CD4-positive, alpha-beta memory T cell (primary cell): ENCODE measurements around the gene CSTF2T. TPM values are rescaled to one million over a fixed set of nuclear protein-coding genes. Genes with fewer than 3 reads are reported as not detected.

Experiments
- CTCF ChIA-PET: fragments of 350-600 bp; sonication (Branson Sonifier 250); formaldehyde crosslinking; loops from one replicate; lab custom pipeline; 2021; ENCODE audit warnings: inconsistent platforms; ENCODE audit not compliant: partially characterized antibody; lab: Charles Lee
- POLR2A ChIA-PET: fragments of 350-600 bp; sonication (Branson Sonifier 250); formaldehyde crosslinking; loops from one replicate; lab custom pipeline; 2021; ENCODE audit not compliant: partially characterized antibody; lab: Charles Lee
- DNase-seq, 5 donors: peaks; one replicate each; pipeline versions ENCODE4 v3.0.0 to v3.0.0-alpha.2; 2020 to 2022; ENCODE audit warnings: mixed read lengths in 1 of 5
- H3K27ac ChIP-seq: one replicate; pipeline ENCODE4 v1.7.0; 2013; ENCODE audit warnings: low read depth, low read length
- H3K27me3 ChIP-seq: 2 replicates; pipeline ENCODE4 v1.7.0; 2013; ENCODE audit warnings: mild to moderate bottlenecking, low read length, moderate library complexity; ENCODE audit not compliant: insufficient read depth
- H3K36me3 ChIP-seq: 2 replicates; pipeline ENCODE4 v1.7.0; 2013; ENCODE audit warnings: mild to moderate bottlenecking, low read length, moderate library complexity; ENCODE audit not compliant: insufficient read depth
- H3K4me1 ChIP-seq: 2 replicates; pipeline ENCODE4 v1.7.0; 2013; ENCODE audit warnings: mild to moderate bottlenecking, low read length, moderate library complexity; ENCODE audit not compliant: insufficient read depth
- H3K4me3 ChIP-seq, 2 donors: one replicate each; pipeline ENCODE4 v1.7.0; 2013; ENCODE audit warnings: low read length in 2 of 2, mild to moderate bottlenecking in 1 of 2
- H3K9me3 ChIP-seq, 2 donors: one replicate each; pipeline ENCODE4 v1.7.0; 2013; ENCODE audit warnings: low read length in 2 of 2, control low read depth in 1 of 2; ENCODE audit not compliant: control insufficient read depth in 1 of 2
- H3K27ac Mint-ChIP-seq, 7 donors: one replicate each; pipeline ENCODE4 v1.8.0; 2020 to 2021; ENCODE audit warnings: mixed read lengths in 7 of 7, mild to moderate bottlenecking in 6 of 7, inconsistent platforms in 3 of 7, moderate library complexity in 3 of 7
- H3K27me3 Mint-ChIP-seq, 2 donors: one replicate each; pipeline ENCODE4 v1.8.0; 2020 to 2021; ENCODE audit warnings: mixed read lengths in 2 of 2
- H3K36me3 Mint-ChIP-seq, 2 donors: one replicate each; pipeline ENCODE4 v1.8.0; 2020 to 2021; ENCODE audit warnings: mixed read lengths in 2 of 2, inconsistent platforms in 1 of 2, mild to moderate bottlenecking in 1 of 2
- H3K4me1 Mint-ChIP-seq, 4 donors: one replicate each; pipeline ENCODE4 v1.8.0; 2020 to 2021; ENCODE audit warnings: mixed read lengths in 4 of 4, mild to moderate bottlenecking in 1 of 4
- H3K4me3 Mint-ChIP-seq, 8 donors: one replicate each; pipeline ENCODE4 v1.8.0; 2020 to 2021; ENCODE audit warnings: mixed read lengths in 8 of 8, mild to moderate bottlenecking in 7 of 8, moderate library complexity in 6 of 8, inconsistent platforms in 3 of 8
- H3K9me3 Mint-ChIP-seq, 8 donors: one replicate each; pipeline ENCODE4 v1.8.0; 2020 to 2021; ENCODE audit warnings: mixed read lengths in 8 of 8, mild to moderate bottlenecking in 5 of 8, inconsistent platforms in 3 of 8, moderate library complexity in 1 of 8
- intact Hi-C: fragments of 100-400 bp; cut with micrococcal nuclease; formaldehyde crosslinking; loops from one replicate; pipeline ENCODE4 v1.15.1; 2023
- polyA plus RNA-seq, 2 donors: library from polyadenylated mRNA; unstranded; fragments of 300-500 nt; fragmentation: Illumina TruSeq; gene quantifications; one replicate each; pipeline ENCODE4 v1.2.3, GENCODE V29; 2021
- total RNA-seq, 2 experiments: library from RNA; stranded (reverse); gene quantifications; one replicate each; pipeline ENCODE4 v1.2.3, GENCODE V29; 2021

CSTF2T gene
- total and polyA plus RNA-seq, 4 experiments from 2014 or later = 11.6 to 39.8 (median 27.2) TPM

DNA sequence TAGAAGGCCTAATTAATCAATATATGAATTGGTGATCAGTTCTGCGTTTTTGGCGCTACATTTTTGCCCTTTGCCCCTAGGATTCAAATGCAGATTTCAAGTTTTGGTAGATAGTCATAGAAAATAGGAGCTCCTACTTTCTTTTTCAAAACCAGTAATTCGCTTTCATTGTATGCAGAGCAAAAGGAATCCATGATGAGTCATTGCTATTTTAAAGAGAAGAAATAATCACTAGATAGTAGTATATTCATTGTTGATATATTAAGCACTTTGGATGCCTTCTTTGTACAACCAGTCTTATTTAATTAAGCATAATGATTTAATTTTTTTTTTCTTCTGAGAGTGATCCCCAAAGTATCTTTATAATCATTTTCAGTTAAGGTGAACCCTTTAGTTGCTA is 50.3 kb downstream of the CSTF2T start:
- H3K9me3 ChIP-seq = no peaks in the 10 kb centered on the region
- ChIA-PET CTCF (no interaction called here), POLR2A (no interaction called here)
- DNase-seq = no peak
- no peaks in the 10 kb centered on the region for H3K36me3 ChIP-seq
- Mint-ChIP-seq H3K9me3 (no peaks in the 10 kb centered on the region), H3K27ac (no peak overlapping the region), H3K4me3 (no peak overlapping the region), H3K4me1 (no peaks in the 10 kb centered on the region), H3K36me3 (no peaks in the 10 kb centered on the region), H3K27me3 (peaks cover 0 to 2% of the 10 kb centered on the region in 2 donors)
- no peak overlapping the region for H3K27ac ChIP-seq
- no peaks in the 10 kb centered on the region for H3K27me3 ChIP-seq
- H3K4me1 ChIP-seq = no peaks in the 10 kb centered on the region
- H3K4me3 ChIP-seq = no peak overlapping the region
- intact Hi-C loops = no loop called here
